Activated CD4-positive, alpha-beta T cell treated with anti-CD3 and anti-CD28 coated beads, Interleukin-10, Interleukin-2, amounts not matched to agents 100 ng/mL and 50 ng/mL, durations not matched to agents 16 hours and 8 hours (primary cell): ENCODE measurements around the gene RERE.
"Not testable (repeated sequence)": the region's sequence is repeated elsewhere in the genome, so short reads cannot be mapped to it uniquely, and the experiment has no call there.

Source experiments
- DNase-seq: peaks from one replicate; pipeline ENCODE4 v3.0.0-alpha.2; 2020

The RERE gene

GRCh38 chr1:8712413-8713231, 104.8 kb downstream of the RERE start:
- DNase-seq, result no peak

GRCh38 chr1:8711873-8712412, 105.5 kb downstream of the RERE start:
- no peak for DNase-seq

- DNase-seq, result no peak
Observed at GRCh38 chr1:8711151-8711550, 106.3 kb downstream of the RERE start.

- DNase-seq, result no peak
Observed at GRCh38 chr1:8708259-8708658, 109.2 kb downstream of the RERE start.

GRCh38 chr1:8706995-8707396, 110.4 kb downstream of the RERE start:
- DNase-seq, result no peak

GRCh38 chr1:8706291-8706690, 111.1 kb downstream of the RERE start:
- DNase-seq, result no peak

- DNase-seq, result no peak
Observed at GRCh38 chr1:8704866-8705506, 112.5 kb downstream of the RERE start.

GRCh38 chr1:8702850-8703810, 114.3 kb downstream of the RERE start:
- peak; percentile 83 for DNase-seq

- DNase-seq, result no peak
Observed at GRCh38 chr1:8702472-8702849, 115.0 kb downstream of the RERE start.

GRCh38 chr1:8701794-8702471, 115.5 kb downstream of the RERE start:
- DNase-seq, result peak; percentile 44

- DNase-seq, result no peak
Observed at GRCh38 chr1:8699679-8700078, 117.8 kb downstream of the RERE start.

GRCh38 chr1:8698937-8699447, 118.4 kb downstream of the RERE start:
- DNase-seq, result no peak

- no peak for DNase-seq
Observed at GRCh38 chr1:8698012-8698630, 119.3 kb downstream of the RERE start.

GRCh38 chr1:8695442-8695841, 122.0 kb downstream of the RERE start:
- DNase-seq, result not testable (repeated sequence)

- DNase-seq, result no peak
Observed at GRCh38 chr1:8693107-8693506, 124.3 kb downstream of the RERE start.

GRCh38 chr1:8691662-8692061, 125.8 kb downstream of the RERE start:
- no peak for DNase-seq

GRCh38 chr1:8690253-8690525, 127.3 kb downstream of the RERE start:
- no peak for DNase-seq

GRCh38 chr1:8689431-8690252, 127.8 kb downstream of the RERE start:
- DNase-seq, result no peak

- DNase-seq, result no peak
Observed at GRCh38 chr1:8687538-8687937, 129.9 kb downstream of the RERE start.

- no peak for DNase-seq
Observed at GRCh38 chr1:8687039-8687438, 130.4 kb downstream of the RERE start.

- DNase-seq, result no peak
Observed at GRCh38 chr1:8685463-8685862, 132.0 kb downstream of the RERE start.
